Peyer's patch (tissue), 4 donors: ENCODE measurements around the gene ESYT3. TPM values are rescaled to one million over a fixed set of nuclear protein-coding genes. Genes with fewer than 3 reads are reported as not detected.

Experiments used
- DNase-seq, 3 donors: peaks; one replicate each; pipeline ENCODE4 v3.0.0-alpha.2; 2017 to 2019
- H3K27ac ChIP-seq, 4 donors: fragments of 200-600 bp; sonication (generic); one replicate each; pipeline ENCODE4 v1.5.1; 2016 to 2019
- H3K27me3 ChIP-seq, 2 donors: fragments of 200-600 bp; sonication (generic); one replicate each; pipeline ENCODE4 v1.5.1; 2019
- H3K36me3 ChIP-seq, 3 donors: fragments of 200-600 bp; sonication (generic); one replicate each; pipeline ENCODE4 v1.5.1; 2016 to 2019
- H3K4me1 ChIP-seq, 4 donors: fragments of 200-600 bp; sonication (generic); one replicate each; pipeline ENCODE4 v1.5.1; 2016 to 2019
- H3K4me3 ChIP-seq, 4 donors: fragments of 200-600 bp; sonication (generic); 1 replicate in 3 of 4; 2 replicates in 1 of 4; pipeline ENCODE4 v1.5.1; 2016 to 2019; ENCODE audit warnings: mild to moderate bottlenecking in 1 of 4
- H3K9me3 ChIP-seq, 4 donors: fragments of 200-600 bp; sonication (generic); one replicate each; pipeline ENCODE4 v1.5.1; 2016 to 2019; ENCODE audit warnings: mild to moderate bottlenecking in 1 of 4
- POLR2A ChIP-seq, 2 donors: fragments of 450-650 bp; IDR thresholded peaks; one replicate each; pipeline ENCODE4 v1.5.1; 2017; ENCODE audit warnings: antibody characterized with exemption in 2 of 2, mild to moderate bottlenecking in 2 of 2, moderate library complexity in 2 of 2
- total RNA-seq, 4 donors: library from RNA; depleted of rRNA; stranded (reverse); fragments of >200 nt; gene quantifications; one replicate each; pipeline ENCODE4 v1.1.0, GENCODE V29; 2016
- TF ChIP-seq, protein P1 (sequence below), 6 experiments: fragments of 450-650 bp in 4 of 6; fragments of 200-600 bp in 2 of 6; sonication (generic) in 1 of 6; IDR thresholded peaks; one replicate each; pipeline ENCODE4 v1.5.1; 2017 to 2019; ENCODE audit warnings: antibody characterized with exemption in 6 of 6, mild to moderate bottlenecking in 3 of 6, moderate library complexity in 1 of 6

The ESYT3 gene
- total RNA-seq, 4 donors from 2014 or later = 0.35 to 2.5 (median 1.5) TPM

DNA sequence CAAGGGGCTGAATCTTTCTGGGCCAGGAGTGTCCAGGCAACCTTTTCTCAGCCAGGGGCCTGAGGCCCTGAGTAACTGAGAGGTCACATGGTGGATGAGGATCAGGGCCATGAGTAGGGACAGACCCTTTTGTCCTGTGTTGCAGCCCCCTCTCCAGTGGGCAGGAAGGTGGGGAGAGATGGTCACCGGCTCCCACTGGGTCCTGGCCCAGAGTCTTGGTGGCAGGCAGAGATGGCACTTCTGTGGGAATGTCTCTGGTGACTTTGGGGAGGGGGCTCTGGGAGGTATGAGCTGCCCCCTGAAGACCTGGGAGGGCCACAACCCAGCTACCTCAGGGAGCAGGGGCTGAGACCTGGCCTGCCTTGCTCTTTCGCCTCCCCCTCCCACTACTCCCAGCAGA lies 6.8 kb downstream of the ESYT3 start:
- no peaks in the 10 kb centered on the region for H3K27me3 ChIP-seq
- no peak overlapping the region for H3K27ac ChIP-seq
- H3K9me3 ChIP-seq = no peaks in the 10 kb centered on the region
- H3K4me1 ChIP-seq = no peaks in the 10 kb centered on the region
- no peaks in the 10 kb centered on the region for H3K36me3 ChIP-seq
- H3K4me3 ChIP-seq = no peak overlapping the region
- TF ChIP-seq, protein P1, sequence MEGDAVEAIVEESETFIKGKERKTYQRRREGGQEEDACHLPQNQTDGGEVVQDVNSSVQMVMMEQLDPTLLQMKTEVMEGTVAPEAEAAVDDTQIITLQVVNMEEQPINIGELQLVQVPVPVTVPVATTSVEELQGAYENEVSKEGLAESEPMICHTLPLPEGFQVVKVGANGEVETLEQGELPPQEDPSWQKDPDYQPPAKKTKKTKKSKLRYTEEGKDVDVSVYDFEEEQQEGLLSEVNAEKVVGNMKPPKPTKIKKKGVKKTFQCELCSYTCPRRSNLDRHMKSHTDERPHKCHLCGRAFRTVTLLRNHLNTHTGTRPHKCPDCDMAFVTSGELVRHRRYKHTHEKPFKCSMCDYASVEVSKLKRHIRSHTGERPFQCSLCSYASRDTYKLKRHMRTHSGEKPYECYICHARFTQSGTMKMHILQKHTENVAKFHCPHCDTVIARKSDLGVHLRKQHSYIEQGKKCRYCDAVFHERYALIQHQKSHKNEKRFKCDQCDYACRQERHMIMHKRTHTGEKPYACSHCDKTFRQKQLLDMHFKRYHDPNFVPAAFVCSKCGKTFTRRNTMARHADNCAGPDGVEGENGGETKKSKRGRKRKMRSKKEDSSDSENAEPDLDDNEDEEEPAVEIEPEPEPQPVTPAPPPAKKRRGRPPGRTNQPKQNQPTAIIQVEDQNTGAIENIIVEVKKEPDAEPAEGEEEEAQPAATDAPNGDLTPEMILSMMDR (IDR thresholded peaks at IDR 0.05) = no peak
- peak in 1 of 3 donors; percentile 13 for DNase-seq

DNA sequence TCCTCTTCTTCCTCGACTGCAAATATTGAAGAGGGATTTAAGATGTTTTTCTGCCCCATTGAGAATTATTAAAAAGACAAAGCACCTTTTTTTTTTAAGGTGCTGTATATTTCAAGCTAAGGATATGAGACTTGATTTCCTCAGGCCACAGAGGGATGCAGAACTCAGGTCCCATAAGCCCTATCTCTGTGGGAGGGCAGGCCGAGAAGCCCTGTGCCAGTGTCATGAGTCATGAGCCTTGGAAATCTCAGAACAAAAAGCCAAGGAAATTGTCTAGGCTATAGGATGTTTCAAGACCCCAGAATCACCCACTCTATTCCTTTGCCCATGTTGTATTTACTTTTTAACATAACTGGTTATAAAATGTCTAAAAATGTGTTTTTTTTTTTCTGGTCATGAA lies 7.3 kb downstream of the ESYT3 start:
- H3K36me3 ChIP-seq = no peaks in the 10 kb centered on the region
- DNase-seq = no peak
- TF ChIP-seq POLR2A (IDR thresholded peaks at IDR 0.05) = no peak
- TF ChIP-seq, protein P1 (IDR thresholded peaks at IDR 0.05) = no peak
- H3K27me3 ChIP-seq = no peaks in the 10 kb centered on the region
- no peaks in the 10 kb centered on the region for H3K9me3 ChIP-seq
- H3K4me1 ChIP-seq = no peaks in the 10 kb centered on the region
- no peak overlapping the region for H3K27ac ChIP-seq
- H3K4me3 ChIP-seq = no peak overlapping the region

DNA sequence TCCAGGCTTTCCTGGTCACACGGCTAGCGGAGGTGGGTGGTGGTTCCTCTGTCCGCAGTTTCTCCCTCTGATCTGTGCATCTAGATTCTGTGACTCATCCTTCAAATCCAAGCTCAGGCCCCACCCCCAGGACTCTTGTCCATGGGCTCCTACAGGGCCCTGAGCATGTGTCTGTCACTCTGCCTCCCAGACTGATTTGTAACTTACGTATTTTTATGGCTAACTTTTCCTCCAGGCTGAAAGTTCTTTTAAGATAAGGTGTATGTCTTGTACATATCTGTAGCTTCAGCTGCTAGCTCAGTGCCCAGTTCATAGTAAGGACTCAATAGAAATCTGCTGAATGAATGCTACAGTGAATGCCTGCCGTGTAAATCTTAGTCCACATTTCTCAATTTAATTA lies 8.0 kb downstream of the ESYT3 start:
- no peak overlapping the region for H3K4me3 ChIP-seq
- H3K9me3 ChIP-seq = no peaks in the 10 kb centered on the region
- H3K27ac ChIP-seq = no peak overlapping the region
- no peaks in the 10 kb centered on the region for H3K4me1 ChIP-seq
- peak in 1 of 3 donors; percentile 61 for DNase-seq
- no peaks in the 10 kb centered on the region for H3K36me3 ChIP-seq
- no peaks in the 10 kb centered on the region for H3K27me3 ChIP-seq
- no peak for TF ChIP-seq POLR2A (IDR thresholded peaks at IDR 0.05)
- TF ChIP-seq, protein P1 (IDR thresholded peaks at IDR 0.05) = no peak

DNA sequence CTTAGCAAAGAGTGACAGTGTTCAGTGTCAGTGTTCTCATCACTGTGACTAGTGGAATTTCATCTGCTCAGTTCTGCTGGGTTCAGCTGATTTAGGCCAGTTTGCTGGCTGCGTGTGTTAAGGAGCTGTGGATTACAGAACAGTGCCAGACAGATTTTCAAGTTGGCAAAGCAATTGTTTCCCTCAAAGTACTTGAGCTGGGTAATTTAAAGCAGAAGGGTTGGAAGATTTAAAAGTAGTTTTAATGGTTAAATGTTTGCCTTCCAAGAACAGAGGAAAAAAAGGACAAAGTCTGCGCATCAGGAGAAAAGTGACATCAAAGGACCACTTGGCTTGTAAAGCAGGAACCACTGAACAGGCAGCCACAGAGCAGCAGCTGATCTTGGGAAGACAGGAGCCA lies 8.7 kb downstream of the ESYT3 start:
- H3K9me3 ChIP-seq = no peaks in the 10 kb centered on the region
- DNase-seq = peak in 1 of 3 donors; percentile 6
- no peaks in the 10 kb centered on the region for H3K36me3 ChIP-seq
- no peak for TF ChIP-seq POLR2A (IDR thresholded peaks at IDR 0.05)
- TF ChIP-seq, protein P1 (IDR thresholded peaks at IDR 0.05) = no peak
- H3K4me3 ChIP-seq = no peak overlapping the region
- no peaks in the 10 kb centered on the region for H3K4me1 ChIP-seq
- no peak overlapping the region for H3K27ac ChIP-seq
- H3K27me3 ChIP-seq = no peaks in the 10 kb centered on the region

DNA sequence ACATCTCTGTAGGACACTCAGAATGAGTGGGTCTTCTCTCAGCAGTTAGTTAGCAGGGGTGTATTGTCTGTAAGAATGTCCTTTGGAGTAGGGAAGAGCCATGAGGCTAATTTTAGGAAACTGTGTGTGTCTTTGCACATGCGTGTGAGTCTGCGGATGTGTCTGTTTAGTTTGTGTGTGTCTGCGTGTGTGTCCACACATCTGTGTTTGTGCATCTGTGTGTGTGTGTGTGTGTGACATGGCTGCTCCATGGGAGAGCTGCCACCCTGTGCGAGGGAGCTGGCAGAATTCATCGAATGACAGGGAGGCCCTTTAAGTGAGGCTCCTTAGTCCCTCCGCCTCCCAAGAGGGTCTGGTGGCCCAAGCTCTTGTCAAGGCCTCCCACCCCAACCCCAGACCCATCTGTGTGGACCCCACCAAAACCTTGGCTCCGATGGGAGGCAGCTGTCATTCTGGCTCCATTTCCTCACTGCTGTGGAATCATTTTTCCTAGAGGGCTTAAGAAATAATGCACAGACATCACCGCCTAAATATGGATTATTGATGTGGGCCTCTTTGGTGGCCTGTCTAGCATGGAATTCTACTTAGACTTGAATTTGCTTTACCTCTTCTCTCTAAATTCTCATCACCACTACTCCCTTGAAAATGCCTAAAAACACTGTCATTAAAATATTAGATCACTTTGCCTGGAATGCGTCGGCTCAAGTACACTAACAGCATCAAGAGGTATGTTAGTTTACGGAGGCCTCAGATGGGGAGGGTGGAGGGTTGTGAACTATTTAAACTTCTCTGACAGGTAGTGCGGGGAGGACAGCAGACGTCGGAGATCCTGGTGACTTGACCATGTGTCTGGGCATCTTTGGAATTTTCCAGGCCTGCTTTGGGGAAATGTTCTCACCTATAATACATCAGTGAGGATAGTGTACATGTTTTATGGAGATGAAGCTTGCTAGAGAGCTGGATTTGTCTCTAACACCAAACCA lies 9.4 kb downstream of the ESYT3 start:
- Histone ChIP-seq H3K4me3 (no peak overlapping the region), H3K9me3 (no peaks in the 10 kb centered on the region), H3K27ac (no peak overlapping the region), H3K4me1 (no peaks in the 10 kb centered on the region), H3K36me3 (no peaks in the 10 kb centered on the region), H3K27me3 (no peaks in the 10 kb centered on the region)
- peak in 1 of 3 donors; percentile 9 for DNase-seq
- TF ChIP-seq, protein P1 (IDR thresholded peaks at IDR 0.05) = no peak
